RKO (cell line): ENCODE results near the gene GSX1.
"Not testable (repeated sequence)": the region's sequence is repeated elsewhere in the genome, so short reads cannot be mapped to it uniquely, and the experiment has no call there.

Source experiments
- DNase-seq: peaks from one replicate; pipeline ENCODE4 v3.0.0-alpha.2; 2016; ENCODE audit warnings: low spot score

The GSX1 gene

DNA sequence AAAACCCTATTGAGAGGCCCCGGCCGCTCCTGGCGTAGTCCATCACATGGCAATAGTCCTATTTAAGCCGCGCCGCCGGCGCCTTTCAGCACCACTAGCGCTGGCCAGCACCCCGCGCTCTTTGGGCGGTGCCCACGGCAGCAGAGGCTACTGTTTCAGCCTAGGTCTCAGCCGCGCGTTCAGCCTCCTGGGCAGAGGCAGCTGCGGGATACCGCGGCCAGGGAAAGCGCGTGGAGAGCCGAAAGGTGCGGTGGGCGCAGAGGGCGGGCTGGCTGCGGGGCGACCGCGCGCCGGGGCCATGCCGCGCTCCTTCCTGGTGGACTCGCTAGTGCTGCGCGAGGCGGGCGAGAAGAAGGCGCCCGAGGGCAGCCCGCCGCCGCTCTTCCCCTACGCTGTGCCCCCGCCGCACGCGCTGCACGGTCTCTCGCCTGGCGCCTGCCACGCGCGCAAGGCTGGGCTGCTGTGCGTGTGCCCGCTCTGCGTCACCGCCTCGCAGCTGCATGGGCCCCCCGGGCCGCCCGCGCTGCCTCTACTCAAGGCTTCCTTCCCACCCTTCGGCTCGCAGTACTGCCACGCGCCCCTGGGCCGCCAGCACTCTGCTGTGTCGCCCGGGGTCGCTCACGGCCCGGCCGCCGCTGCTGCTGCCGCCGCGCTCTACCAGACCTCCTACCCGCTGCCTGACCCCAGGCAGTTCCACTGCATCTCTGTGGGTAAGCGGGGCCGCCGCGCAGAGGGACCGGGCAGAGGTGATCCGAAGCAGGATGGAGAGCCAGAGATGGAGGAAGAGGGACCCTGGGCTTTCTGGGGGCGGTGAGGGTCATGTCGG lies at the start of gene GSX1:
TSS of gene GSX1 (plus strand) at position 91 of the 826 bp plus-strand sequence. CDS start at position 299, 208 bp downstream.
- DNase-seq = no peak

DNA sequence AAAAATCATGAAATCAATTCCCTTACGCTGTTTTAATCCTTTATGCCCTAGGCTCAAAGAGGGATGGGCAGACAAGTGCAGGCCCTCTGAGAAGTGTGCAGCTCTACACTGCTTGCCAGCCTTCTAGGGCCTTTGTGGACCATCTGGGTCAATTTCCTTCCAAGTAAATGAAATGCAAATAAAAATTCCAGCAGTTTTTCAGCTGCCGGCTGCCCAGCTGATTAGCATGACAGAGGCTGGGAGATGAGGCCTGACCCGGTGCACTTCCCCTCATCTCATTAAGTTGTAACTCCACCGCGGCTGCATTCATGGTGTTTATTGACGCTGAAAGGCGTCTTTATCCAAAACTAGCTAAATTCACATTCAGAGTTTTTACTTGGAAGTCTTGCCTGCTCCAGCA lies 47.5 kb upstream of the GSX1 start:
- DNase-seq = no peak

DNA sequence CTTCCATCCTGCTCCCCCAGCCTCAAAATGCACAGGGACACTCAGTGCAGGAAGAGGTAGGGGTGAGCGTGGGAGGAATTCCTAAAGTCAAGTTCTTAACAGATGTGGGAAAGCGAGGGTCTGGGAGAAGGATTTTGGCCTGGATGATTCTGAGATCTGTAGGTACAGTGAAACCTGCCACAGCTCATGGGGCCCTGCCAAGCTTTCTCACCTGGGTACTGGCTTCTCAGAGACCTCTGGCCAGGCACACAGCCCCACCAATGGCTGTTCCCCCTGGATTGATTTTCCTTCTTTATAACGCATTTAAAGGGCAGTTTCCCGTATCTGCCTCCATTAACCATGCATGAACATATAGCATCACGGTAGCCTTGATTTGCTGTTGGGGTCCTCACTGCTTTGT lies 47.0 kb upstream of the GSX1 start:
- no peak for DNase-seq

DNA sequence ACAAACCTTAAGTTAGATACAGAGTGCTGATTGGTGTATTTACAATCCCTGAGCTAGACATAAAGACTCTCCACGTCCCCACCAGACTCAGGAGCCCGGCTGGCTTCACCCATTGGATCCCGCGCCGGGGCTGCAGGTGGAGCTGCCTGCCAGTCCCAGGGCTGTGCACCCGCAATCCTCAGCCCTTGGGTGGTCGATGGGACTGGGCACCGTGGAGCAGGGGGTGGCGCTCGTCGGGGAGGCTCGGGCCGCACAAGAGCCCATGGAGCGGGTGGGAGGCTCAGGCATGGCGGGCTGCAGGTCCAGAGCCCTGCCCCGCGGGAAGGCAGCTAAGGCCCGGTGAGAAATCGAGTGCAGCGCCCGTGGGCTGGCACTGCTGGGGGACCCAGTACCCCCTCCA lies 44.1 kb upstream of the GSX1 start:
- DNase-seq = not testable (repeated sequence)

DNA sequence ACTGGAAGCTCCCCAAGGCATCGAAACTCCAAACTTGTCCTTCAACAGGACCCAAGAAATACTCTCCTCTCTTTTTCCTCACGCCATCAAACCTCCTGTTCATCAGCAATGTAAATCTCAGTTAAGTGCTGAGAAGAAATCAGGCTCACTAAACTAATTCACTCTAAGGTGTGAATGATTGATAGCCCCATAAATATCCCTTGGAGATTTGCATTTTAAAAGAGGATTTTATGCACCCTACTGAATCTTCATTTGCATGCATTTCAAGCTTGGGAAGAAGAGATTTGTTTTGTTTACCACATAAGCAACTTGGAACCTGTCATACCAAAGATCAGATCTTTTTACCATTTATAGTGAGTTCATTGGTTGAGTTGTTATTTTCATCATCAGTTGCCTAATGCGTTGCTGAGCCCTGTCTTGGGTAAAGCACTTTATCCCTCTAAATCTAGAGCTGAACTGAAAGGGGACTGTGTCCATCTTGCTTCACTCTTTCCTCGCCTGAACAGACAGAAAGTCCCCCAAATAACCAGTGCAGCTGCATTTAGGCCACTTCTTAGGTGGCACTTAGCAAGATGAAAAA lies 40.2 kb upstream of the GSX1 start:
- no peak for DNase-seq

DNA sequence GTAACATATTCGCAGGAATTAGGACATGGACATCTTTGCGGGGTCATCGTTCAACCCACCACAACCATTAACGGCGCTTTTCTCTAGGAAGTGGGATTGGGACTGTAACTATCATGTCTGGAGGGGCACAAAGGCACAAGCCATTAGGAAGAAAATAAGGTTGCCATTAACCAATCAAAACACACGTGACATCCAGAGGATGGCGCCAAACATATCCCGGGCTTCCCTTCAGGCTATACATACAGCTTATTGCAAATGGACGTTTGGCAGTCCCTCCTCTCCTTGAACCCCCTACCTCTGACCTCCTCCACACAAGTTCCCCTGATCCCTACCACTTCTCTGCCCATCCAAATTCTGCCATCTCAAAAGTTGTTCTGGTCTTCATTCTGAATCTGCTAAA lies 26.6 kb upstream of the GSX1 start:
- DNase-seq = no peak

DNA sequence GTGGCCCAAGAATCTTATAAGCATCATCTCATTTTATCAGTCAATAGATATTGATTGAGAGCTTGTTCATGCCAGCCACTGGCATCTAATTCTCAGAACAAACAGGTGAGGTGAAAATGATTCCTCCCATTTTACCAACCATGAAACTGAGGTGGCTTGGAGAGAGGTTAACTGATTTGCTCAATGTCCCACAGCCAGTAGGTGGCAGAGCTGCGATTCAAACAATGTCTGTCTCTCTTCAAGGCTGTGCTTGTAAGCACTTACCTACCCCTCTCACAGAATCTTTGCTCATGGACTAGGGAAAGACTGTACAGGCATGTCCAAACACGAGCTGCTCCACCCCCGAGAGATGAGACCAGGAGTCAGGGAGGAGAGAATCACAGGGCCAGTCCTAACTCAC lies 21.5 kb upstream of the GSX1 start:
- peak; percentile 59 for DNase-seq

DNA sequence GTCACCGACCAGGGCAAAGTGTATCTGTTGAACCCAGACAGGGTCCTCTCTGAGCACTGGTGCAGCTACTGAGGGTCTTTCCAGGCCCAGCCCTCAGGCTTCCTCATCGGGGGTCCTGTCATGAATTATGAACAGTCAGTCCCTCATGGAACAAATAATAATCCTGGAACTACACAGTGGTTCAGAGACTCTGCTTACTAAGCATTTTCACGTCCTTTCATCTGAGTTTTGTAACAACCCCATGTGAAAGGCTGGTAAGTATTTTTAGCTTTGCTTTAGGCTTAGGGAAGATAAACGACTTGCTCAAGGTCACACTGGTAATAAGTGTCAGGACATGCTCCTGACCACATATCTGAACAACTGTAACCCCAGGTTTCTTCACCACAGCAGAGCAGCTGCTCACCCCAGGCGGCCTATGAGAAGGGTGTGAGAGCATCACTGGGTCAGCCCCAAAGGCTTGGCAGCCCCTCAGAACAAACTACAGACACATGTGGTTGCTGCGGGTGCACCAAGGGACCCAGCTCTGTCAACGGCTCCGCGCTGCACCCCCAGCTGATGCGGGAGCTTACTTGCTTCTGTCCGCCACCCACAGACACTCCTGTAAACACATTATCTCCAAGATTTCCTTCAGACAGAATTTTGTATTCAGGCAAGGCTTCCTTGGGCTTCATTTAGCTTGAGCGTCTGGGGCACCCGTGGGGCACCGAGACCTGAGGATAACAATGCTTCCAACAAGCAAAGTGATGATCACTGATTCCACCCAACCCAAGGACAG lies 19.4 kb upstream of the GSX1 start:
- no peak for DNase-seq

DNA sequence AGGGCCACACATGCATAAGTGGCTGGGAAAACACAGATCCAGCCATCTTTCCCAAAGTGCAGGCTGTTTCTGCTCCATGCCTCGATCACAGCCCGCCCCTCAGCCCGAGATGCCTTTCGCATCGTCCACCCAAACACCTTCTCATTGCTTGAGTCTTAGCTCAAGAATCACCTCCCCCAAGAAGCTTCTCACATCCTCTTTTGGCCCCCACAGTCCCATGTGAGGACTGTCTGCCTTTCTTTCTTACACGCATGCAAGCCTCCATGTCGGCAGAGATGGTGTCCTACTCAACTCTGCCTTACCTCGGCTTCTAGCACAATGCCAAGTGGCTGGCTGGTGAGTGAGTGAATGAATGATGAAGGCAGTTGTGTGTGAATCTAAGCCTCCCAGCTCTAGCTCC lies 18.1 kb upstream of the GSX1 start:
- no peak for DNase-seq

DNA sequence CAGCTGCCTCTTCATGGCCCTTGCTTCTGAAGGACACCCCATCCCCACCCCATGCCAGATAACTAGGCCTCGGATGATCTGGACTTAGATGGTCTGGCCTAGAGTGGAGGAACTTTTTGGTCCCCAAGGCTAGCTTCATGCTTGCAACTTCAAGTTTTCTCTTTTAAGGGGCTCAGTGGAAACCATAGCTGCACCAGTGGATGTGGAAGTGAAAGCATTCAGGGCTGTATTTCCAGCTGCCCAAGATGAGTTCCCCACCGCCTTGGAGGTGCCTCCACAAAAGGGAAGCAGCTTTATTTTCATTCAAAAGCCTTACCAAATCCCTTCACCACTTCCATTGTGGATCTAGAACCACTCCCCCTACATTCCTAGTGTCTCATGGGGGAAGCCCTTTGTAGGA lies 17.6 kb upstream of the GSX1 start:
- no peak for DNase-seq

DNA sequence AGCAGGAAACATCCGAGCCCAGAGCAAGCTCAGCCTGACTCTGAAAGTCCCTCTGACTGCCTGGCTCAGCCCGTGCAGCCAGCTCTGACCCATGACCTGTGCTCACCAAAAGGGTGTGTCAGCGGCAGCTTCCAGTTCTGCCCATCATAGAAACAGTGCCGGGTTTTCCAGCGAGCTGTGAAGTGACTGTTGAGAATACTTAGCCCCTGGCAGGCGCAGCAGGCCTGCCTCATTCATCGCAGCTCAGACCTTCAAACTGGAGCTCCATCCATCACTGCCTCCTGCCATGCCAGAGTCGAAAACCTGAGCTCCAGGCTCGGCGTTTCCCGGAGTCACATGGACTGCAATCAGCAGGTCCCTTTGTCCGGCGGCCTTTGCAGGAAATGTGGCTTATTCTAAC lies 16.3 kb upstream of the GSX1 start:
- DNase-seq = no peak

DNA sequence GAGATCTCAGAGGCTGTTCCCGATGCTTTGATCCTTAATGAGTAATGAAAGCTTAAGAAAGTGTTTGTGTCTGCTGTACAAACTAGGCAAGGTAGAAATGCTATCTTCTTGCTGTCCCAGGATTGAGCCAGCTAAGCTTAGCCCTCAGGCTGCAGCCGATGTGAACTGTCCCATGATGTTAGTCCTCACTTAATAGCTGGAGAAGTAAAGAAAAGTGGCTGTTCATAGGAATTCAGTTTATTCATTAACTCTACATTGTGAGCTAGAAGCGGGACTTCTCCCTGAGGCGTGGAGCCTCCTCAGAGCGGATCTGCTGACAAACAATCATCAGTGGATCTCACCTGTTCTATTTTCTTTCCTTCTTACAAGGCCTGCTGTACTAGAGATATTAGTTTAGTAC lies 10.1 kb upstream of the GSX1 start:
- DNase-seq = no peak

DNA sequence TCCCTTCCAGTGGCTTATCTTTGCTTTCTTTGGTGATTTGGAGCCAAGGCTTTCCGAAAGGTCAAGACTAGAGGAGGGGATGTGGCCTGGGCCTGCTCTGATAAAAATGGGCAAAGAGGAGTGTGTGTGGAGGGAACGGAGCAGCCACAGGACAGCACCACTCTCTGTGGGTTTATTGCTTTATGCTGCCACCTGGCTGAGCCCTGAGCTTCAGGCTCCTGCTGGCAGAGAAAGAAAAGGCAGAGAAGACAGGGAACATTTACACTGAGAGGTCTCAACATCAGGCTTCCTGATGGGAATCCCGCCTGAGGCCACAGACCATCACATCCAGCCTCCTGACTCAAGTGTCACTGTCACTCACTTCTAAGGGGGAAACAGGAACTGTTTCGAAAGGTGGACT lies 9.2 kb upstream of the GSX1 start:
- DNase-seq = peak; percentile 15

DNA sequence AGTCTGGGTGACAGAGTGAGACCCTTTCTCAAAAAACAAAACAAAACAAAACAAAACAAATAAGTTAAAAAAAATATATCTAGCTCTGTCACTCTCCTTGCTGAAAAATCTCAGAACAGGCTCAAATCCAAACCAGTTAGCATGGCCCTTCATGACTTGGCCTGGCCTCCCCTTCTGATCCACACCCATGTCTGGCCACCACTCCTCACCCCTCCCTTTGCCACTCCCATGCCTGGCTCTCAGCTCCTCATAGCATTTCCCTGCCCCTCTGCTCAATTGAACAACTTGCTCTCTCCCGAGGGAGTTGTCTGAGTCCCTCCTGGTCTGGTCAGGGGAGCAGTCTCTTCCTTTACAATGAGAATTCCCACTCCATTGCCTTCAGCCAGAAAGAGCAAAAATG lies 4.0 kb upstream of the GSX1 start:
- DNase-seq = no peak

DNA sequence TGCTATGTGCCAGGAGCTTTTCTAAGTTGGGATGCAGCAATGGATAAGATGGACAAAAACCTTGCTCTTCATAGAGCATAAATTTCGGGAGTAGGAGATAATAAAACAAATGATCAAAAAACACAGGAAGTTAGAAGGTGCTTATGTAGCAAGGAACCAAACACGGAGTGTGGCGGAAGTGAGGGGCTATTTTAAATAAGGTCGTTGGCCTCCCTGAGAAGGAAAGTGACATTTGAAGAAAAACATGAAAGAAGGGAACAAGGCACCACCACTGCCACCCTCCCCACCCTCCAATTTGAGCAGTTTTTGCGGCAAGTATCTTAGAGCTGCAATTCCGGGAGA lies 3.2 kb upstream of the GSX1 start:
- DNase-seq = no peak

DNA sequence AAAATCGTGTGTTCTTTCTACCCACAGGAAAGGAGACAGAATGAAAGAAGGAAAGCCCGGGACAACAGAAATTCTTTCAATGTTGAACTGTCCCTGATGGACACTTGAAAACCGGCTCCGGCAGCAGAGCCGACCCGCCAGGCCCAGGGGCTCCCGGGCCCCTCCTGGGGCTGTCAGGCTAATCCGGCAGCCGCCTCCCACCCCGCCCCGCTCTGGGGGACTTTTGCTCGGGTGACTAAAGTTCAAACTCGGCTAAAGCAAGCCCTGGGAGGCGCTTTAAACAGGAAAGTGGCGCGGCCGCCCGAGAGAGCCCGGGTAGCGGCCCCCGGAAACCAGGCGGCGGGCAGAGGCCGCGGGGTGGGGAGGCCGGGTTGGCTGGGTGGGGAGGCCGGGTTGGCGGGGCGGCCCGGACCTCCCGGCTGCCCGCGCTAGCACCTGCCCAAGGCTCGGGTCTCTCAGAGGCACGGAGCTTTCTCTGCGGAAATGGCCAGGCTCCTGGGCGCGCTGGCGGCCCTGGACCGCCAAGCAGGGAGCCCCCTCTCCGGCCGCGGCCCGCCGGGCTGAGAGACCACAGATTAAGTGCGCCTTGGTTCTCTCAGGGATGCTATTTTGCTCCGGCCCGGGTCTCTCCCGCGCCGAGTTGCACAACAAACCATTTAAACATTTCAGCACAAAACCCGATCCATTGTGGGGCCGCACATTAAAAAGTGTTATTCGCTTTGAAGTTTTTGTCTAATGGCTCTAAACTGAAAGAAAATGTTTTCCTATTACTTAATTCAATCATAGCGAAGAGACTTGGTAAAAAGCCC lies 2.6 kb upstream of the GSX1 start:
- DNase-seq = no peak

DNA sequence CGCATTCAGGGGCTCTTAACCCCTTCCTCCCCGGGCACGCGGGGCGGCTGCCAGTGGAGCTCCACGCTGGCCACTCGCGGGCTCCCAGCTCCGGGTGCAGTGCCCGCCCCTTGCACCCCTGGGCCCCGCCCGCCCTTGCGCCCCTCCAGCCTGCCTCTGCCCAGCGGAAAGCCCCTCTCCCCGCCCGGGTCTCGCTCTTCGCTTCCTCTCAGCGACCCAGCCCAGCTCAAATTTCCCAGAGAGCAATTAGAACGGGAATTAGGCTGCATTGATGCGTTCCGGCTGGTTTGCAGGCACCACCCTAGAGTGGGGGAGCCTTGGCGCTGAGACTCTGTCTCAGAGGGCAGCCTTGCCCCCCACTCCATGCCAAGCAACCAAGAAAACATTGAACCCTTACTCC lies 1.8 kb upstream of the GSX1 start:
- no peak for DNase-seq

DNA sequence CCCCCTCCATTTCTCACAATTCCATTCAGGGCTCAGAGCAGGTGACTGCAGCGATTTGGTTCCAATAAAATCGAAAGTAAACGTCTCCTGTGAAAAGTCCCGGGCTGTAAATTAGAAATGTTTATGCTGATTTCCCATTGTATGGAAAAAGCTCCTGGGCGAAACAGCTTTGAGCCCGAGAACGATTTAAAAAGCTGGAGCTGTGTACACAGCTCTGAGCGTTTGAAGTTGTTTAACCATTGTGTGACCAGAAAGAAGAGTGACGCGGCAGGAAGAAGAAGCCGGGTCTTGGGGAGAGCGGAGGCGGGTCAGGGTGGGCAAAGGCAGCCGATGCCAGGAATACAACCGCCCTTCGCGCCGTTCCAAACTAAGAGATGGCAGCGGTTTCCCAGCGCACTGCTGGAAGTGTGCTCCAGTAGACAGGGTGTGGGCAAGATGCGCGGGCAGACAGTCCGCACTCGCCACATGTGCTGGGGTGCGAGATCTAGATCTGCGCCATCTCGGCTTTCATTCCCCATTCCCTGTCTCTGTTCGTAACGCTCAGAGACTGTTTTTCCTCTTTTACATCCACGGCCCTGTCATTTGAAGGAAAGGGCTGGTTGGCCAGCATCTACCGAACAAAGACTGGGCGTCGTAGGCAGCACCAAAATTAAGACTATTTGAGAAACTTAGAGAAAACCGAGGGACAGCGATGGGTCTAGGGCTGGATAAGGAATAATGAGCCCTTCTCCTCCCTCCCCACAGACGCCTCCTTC lies 960 bp upstream of the GSX1 start:
- DNase-seq = no peak

DNA sequence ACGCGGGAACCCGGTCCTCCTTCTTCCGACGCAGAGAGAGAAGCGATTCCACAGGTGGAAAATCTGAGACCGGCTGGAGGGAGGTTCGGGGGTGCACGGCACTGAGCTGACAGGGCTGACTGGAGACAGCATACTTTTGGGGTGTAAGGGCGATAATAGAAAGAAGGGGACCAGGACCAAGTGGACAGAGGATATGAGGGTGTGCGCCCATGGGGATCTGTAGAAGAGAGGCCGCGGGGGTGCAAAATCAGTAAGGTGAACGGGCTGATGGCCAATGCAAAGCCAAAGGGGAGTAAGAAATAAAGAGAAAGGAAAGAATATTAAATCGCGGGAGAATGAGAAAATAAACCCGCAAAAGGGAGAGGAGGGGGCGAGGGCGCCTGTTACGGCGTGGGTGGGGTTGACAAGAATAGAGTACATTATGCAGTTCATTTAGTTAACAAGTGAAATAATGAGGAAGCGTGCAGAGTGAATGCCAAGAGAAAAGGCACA lies 336 bp upstream of the GSX1 start:
- no peak for DNase-seq

DNA sequence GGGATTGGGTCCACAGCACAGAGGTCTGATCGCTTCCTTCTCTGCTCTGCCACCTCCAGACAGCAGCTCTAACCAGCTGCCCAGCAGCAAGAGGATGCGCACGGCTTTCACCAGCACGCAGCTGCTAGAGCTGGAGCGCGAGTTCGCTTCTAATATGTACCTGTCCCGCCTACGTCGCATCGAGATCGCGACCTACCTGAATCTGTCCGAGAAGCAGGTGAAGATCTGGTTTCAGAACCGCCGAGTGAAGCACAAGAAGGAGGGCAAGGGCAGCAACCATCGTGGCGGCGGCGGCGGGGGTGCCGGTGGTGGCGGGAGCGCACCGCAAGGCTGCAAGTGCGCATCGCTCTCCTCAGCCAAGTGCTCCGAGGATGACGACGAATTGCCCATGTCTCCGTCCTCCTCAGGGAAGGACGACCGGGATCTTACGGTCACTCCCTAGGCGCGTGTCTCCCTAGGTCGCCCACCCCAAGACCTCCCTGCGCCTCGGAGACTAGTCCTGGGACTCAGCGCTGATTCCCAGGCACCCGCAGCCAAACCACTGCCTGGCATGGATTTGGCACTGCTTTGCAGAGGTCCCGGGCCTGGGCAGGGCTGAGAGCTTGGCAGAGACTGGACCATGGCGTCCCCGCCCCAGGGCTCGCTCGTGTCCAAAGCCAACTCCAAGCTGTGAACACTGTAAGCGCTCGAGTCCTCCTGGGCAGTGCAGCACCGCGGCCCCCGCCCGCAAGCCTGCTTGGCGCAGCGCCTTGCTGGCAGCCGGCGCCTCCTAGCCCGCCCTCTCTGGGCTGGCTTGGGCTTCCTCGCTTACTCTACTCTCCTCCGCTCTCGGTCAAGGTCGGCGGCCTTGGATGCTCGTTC lies 1.5 kb downstream of the GSX1 start:
- no peak for DNase-seq

DNA sequence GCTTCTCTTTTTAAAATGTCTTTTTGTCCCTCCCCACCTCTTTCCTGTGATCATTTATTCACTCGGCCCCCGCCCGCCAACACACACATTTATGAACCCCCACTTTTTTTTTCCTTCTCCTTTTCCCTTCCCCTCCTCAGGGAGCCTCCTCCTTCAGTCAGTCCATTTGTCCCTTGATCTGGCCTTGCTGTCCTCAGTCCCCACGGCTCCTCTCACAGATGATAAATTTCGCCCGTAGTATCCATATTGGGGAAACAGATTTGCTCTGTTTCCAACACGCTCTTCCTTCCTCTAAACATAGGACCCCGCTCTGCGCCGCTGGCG lies 2.0 kb downstream of the GSX1 start:
- DNase-seq = no peak
